ENCODE measurements around the gene ATP6V1A.

Gene ATP6V1A

GRCh38 chr3:113747283-113748046 lies 630 bp downstream of the ATP6V1A start:
- DNase-seq: peak; percentile 66

- no peak for DNase-seq
Observed at GRCh38 chr3:113751141-113751540, 4.3 kb downstream of the ATP6V1A start.

- DNase-seq: no peak
Observed at GRCh38 chr3:113753376-113753985, 6.6 kb downstream of the ATP6V1A start.

- DNase-seq: no peak
Observed at GRCh38 chr3:113754494-113755159, 7.8 kb downstream of the ATP6V1A start.

- no peak for DNase-seq
Observed at GRCh38 chr3:113758389-113759024, 11.7 kb downstream of the ATP6V1A start.

- DNase-seq: no peak
Observed at GRCh38 chr3:113764698-113765097, 17.9 kb downstream of the ATP6V1A start.

- no peak for DNase-seq
Observed at GRCh38 chr3:113769551-113769950, 22.7 kb downstream of the ATP6V1A start.

GRCh38 chr3:113771993-113772392 lies 25.2 kb downstream of the ATP6V1A start:
- DNase-seq: no peak

GRCh38 chr3:113773381-113773780 lies 26.5 kb downstream of the ATP6V1A start:
- no peak for DNase-seq

GRCh38 chr3:113775516-113775915 lies 28.7 kb downstream of the ATP6V1A start:
- DNase-seq: no peak

GRCh38 chr3:113776564-113776963 lies 29.7 kb downstream of the ATP6V1A start:
- no peak for DNase-seq

- no peak for DNase-seq
Observed at GRCh38 chr3:113783463-113783862, 36.6 kb downstream of the ATP6V1A start.

GRCh38 chr3:113783980-113784379 lies 37.1 kb downstream of the ATP6V1A start:
- DNase-seq: no peak

- no peak for DNase-seq
Observed at GRCh38 chr3:113791381-113791780, 44.5 kb downstream of the ATP6V1A start.

- DNase-seq: no peak
Observed at GRCh38 chr3:113794526-113794925, 47.7 kb downstream of the ATP6V1A start.

GRCh38 chr3:113795693-113796092 lies 48.9 kb downstream of the ATP6V1A start:
- no peak for DNase-seq

GRCh38 chr3:113802795-113803455 lies 56.1 kb downstream of the ATP6V1A start:
- no peak for DNase-seq

- no peak for DNase-seq
Observed at GRCh38 chr3:113804661-113805060, 57.8 kb downstream of the ATP6V1A start.

- no peak for DNase-seq
Observed at GRCh38 chr3:113805249-113805648, 58.4 kb downstream of the ATP6V1A start.

- no peak for DNase-seq
Observed at GRCh38 chr3:113812854-113813253, 66.0 kb downstream of the ATP6V1A start.

- no peak for DNase-seq
Observed at GRCh38 chr3:113819866-113820265, 73.0 kb downstream of the ATP6V1A start.

- DNase-seq: no peak
Observed at GRCh38 chr3:113825090-113825489, 78.3 kb downstream of the ATP6V1A start.

- no peak for DNase-seq
Observed at GRCh38 chr3:113828600-113828999, 81.8 kb downstream of the ATP6V1A start.
